ENCODE results near the gene CHST2. TPM values are rescaled to one million over a fixed set of nuclear protein-coding genes. Genes with fewer than 3 reads are reported as not detected.

The CHST2 gene
- total RNA-seq, 1 donor from 2014 or later, result 5.9 TPM

DNA sequence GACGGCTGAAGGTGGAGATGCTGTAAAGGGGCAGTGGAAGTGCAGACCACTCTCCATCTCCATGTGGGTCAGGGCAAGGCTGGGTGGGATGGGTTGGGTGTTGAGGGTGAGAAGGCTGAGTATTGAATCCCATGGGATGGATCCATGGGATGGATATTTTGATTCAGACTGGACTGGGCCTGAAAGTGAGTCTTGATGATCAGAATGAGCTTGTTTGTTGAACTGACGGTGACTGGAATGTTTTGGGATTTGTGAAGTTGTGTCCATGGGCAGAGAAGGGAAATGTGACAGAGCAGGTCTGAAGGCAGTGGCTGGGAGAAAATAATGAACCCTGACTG is 49.3 kb downstream of the CHST2 start:
- H3K27me3 Mint-ChIP-seq (ENCODE audit: insufficient read depth, low read depth), result peaks cover 3% of the 10 kb centered on the region
- TF ChIP-seq EZH2 (IDR thresholded peaks at IDR 0.05) (no peak), CTCF (IDR thresholded peaks at IDR 0.05) (no peak), EZH2phosphoT487 (IDR thresholded peaks at IDR 0.05) (no peak)
- H3K9me3 Mint-ChIP-seq, result peaks cover 13% of the 10 kb centered on the region
- H3K27ac Mint-ChIP-seq, result no peak overlapping the region
- H2AFZ ChIP-seq (replicated peaks), result no peak overlapping the region
- no peak overlapping the region for H3K9ac ChIP-seq
- no peak overlapping the region for H3K4me3 ChIP-seq
- H3K4me3 Mint-ChIP-seq, result no peak overlapping the region
- no peaks in the 10 kb centered on the region for H3K36me3 Mint-ChIP-seq
- H3K27ac ChIP-seq, result no peak overlapping the region
- no peaks in the 10 kb centered on the region for H3K79me2 ChIP-seq (ENCODE audit: low read depth)
- DNase-seq (ENCODE audit: low spot score), result no peak
- H3K9me3 ChIP-seq (ENCODE audit: low read depth), result peaks cover 6% of the 10 kb centered on the region
- peaks cover 5% of the 10 kb centered on the region for H3K4me1 ChIP-seq
- no peak overlapping the region for H3K4me2 ChIP-seq
- peaks cover 4% of the 10 kb centered on the region for H3F3A ChIP-seq (ENCODE audit: low read depth)
- H3K36me3 ChIP-seq, result no peaks in the 10 kb centered on the region
- H4K20me1 ChIP-seq (ENCODE audit: low read depth), result no peaks in the 10 kb centered on the region
- peaks cover 28% of the 10 kb centered on the region for H3K4me1 Mint-ChIP-seq
- H3K27me3 ChIP-seq, result no peaks in the 10 kb centered on the region

DNA sequence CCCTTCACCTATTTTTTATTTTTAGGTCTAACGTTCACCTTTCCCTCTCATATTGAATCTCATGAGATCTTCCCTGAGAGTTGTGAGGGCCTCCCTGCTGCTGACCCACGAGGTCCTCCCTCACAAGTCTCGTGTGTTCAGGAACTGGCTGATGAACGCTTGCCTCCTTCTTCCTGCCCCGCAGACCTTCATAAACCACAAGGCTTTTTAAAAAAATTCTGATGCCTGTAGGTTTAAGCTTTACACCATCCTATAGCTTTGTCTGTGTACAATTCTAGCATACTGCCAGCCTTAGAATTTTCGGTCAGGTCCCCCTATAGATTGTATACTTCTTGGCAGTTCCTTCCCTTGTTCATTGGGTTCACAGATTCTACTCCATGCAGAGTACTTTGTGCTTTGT is 50.5 kb downstream of the CHST2 start:
- TF ChIP-seq EZH2phosphoT487 (IDR thresholded peaks at IDR 0.05), result no peak
- no peak for TF ChIP-seq EZH2 (IDR thresholded peaks at IDR 0.05)
- no peak for TF ChIP-seq CTCF (IDR thresholded peaks at IDR 0.05)
- Histone ChIP-seq H4K20me1 (ENCODE audit: low read depth) (no peaks in the 10 kb centered on the region), H3K4me2 (no peak overlapping the region), H3K27ac (no peak overlapping the region), H3K27me3 (no peaks in the 10 kb centered on the region), H3K4me1 (no peaks in the 10 kb centered on the region), H3K4me3 (no peak overlapping the region), H2AFZ (replicated peaks) (no peak overlapping the region), H3K9ac (no peak overlapping the region), H3K36me3 (no peaks in the 10 kb centered on the region), H3F3A (ENCODE audit: low read depth) (no peaks in the 10 kb centered on the region), H3K79me2 (ENCODE audit: low read depth) (no peaks in the 10 kb centered on the region), H3K9me3 (ENCODE audit: low read depth) (peaks cover 6% of the 10 kb centered on the region)
- Mint-ChIP-seq H3K27ac (no peak overlapping the region), H3K9me3 (peaks cover 19% of the 10 kb centered on the region), H3K4me3 (no peak overlapping the region), H3K4me1 (peaks cover 17% of the 10 kb centered on the region), H3K27me3 (ENCODE audit: insufficient read depth, low read depth) (peaks cover 3% of the 10 kb centered on the region), H3K36me3 (no peaks in the 10 kb centered on the region)
- no peak for DNase-seq (ENCODE audit: low spot score)

GRCh38 chr3:143170676-143171075 is 51.1 kb downstream of the CHST2 start:
- Histone ChIP-seq H2AFZ (replicated peaks) (no peak overlapping the region), H3K9ac (no peak overlapping the region), H3K36me3 (no peaks in the 10 kb centered on the region), H3K79me2 (ENCODE audit: low read depth) (no peaks in the 10 kb centered on the region), H3K4me3 (no peak overlapping the region), H3F3A (ENCODE audit: low read depth) (no peaks in the 10 kb centered on the region), H3K4me1 (no peaks in the 10 kb centered on the region), H3K27ac (no peak overlapping the region), H3K9me3 (ENCODE audit: low read depth) (peaks cover 6% of the 10 kb centered on the region), H4K20me1 (ENCODE audit: low read depth) (no peaks in the 10 kb centered on the region), H3K27me3 (no peaks in the 10 kb centered on the region), H3K4me2 (no peak overlapping the region)
- no peak for TF ChIP-seq EZH2 (IDR thresholded peaks at IDR 0.05)
- TF ChIP-seq CTCF (IDR thresholded peaks at IDR 0.05), result no peak
- TF ChIP-seq EZH2phosphoT487 (IDR thresholded peaks at IDR 0.05), result no peak
- H3K4me1 Mint-ChIP-seq, result peaks cover 17% of the 10 kb centered on the region
- H3K36me3 Mint-ChIP-seq, result no peaks in the 10 kb centered on the region
- peaks cover 3% of the 10 kb centered on the region for H3K27me3 Mint-ChIP-seq (ENCODE audit: insufficient read depth, low read depth)
- no peak overlapping the region for H3K27ac Mint-ChIP-seq
- DNase-seq (ENCODE audit: low spot score), result no peak
- no peak overlapping the region for H3K4me3 Mint-ChIP-seq
- peaks cover 22% of the 10 kb centered on the region for H3K9me3 Mint-ChIP-seq
